Tibial nerve (tissue), 4 donors: ENCODE data around the gene PPOX. TPM values are rescaled to one million over a fixed set of nuclear protein-coding genes. Genes with fewer than 3 reads are reported as not detected.

Experiments used
- DNase-seq, 2 donors: peaks; one replicate each; pipeline ENCODE4 v3.0.0-alpha.2; 2019; ENCODE audit warnings: low spot score in 2 of 2
- H3K27ac ChIP-seq, 4 donors: fragments of 200-600 bp; sonication (generic) in 3 of 4; one replicate each; pipeline ENCODE4 v1.5.1; 2017 to 2019; ENCODE audit warnings: mild to moderate bottlenecking in 1 of 4
- H3K27me3 ChIP-seq, 2 donors: fragments of 200-600 bp; sonication (generic) in 1 of 2; one replicate each; pipeline versions ENCODE4 v1.5.1 to v1.6.0; 2017 to 2019
- H3K36me3 ChIP-seq, 3 donors: fragments of 200-600 bp; sonication (generic); one replicate each; pipeline ENCODE4 v1.5.1; 2018 to 2019
- H3K4me1 ChIP-seq, 4 donors: fragments of 200-600 bp; sonication (generic) in 3 of 4; one replicate each; pipeline ENCODE4 v1.5.1; 2017 to 2019
- H3K4me3 ChIP-seq, 4 donors: fragments of 200-600 bp; sonication (generic) in 3 of 4; one replicate each; pipeline ENCODE4 v1.5.1; 2017 to 2019; ENCODE audit warnings: mild to moderate bottlenecking in 1 of 4, moderate library complexity in 1 of 4
- H3K9me3 ChIP-seq, 4 donors: fragments of 200-600 bp; sonication (generic) in 3 of 4; one replicate each; pipeline ENCODE4 v1.5.1; 2017 to 2019
- CTCF ChIP-seq, 5 experiments: fragments of 200-600 bp in 3 of 5; fragments of 450-650 bp in 2 of 5; sonication (generic) in 3 of 5; IDR thresholded peaks; one replicate each; pipeline ENCODE4 v1.5.1; 2016 to 2019; ENCODE audit warnings: antibody characterized with exemption in 5 of 5, mild to moderate bottlenecking in 3 of 5, moderate library complexity in 2 of 5
- EP300 ChIP-seq, 2 donors: sonication (generic); formaldehyde crosslinking; IDR thresholded peaks; one replicate each; pipeline ENCODE4 v1.6.1; 2017; ENCODE audit warnings: antibody characterized with exemption in 2 of 2, mild to moderate bottlenecking in 1 of 2
- POLR2A ChIP-seq, 2 donors: fragments of 450-650 bp; IDR thresholded peaks; one replicate each; pipeline ENCODE4 v1.6.1; 2017; ENCODE audit warnings: antibody characterized with exemption in 2 of 2, mild to moderate bottlenecking in 2 of 2, moderate library complexity in 2 of 2
- WGBS, 2 donors: methylation state at CpG; one replicate each; pipeline ENCODE4 v1.1.5; 2018; 5-methylcytosine and 5-hydroxymethylcytosine counted together
- total RNA-seq, 4 donors: library from RNA; depleted of rRNA; stranded (reverse); fragments of >200 nt; gene quantifications; one replicate each; pipeline ENCODE4 v1.1.0, GENCODE V29; 2016

The PPOX gene
- total RNA-seq, result 10 to 100 TPM; 25.6 to 39.3 (median 26.5) TPM

- Histone ChIP-seq H3K9me3 (no peaks in the 10 kb centered on the region), H3K4me3 (peak within 1 kb of the TSS; percentile 62 to 87 (median 71)), H3K27ac (peak within 1 kb of the TSS; percentile 62 to 96 (median 88)), H3K4me1 (peaks cover 0 to 45% (median 14%) of the 10 kb centered on the region in 4 donors), H3K27me3 (no peaks in the 10 kb centered on the region), H3K36me3 (peaks cover 0 to 66% (median 3%) of the 10 kb centered on the region in 3 donors)
- WGBS, 2 donors, result 1% methylated on average over 49 to 54 of the region's 54 CpGs
- TF ChIP-seq EP300 (IDR thresholded peaks at IDR 0.05) (peak; percentile 78 to 94), CTCF (IDR thresholded peaks at IDR 0.05) (peak; percentile 38 to 61 (median 41)), POLR2A (IDR thresholded peaks at IDR 0.05) (peak in 1 of 2 donors; percentile 70)
- DNase-seq, result peak; percentile 95 to 97
Measured at GRCh38 chr1:161165742-161166668, at the start of gene PPOX. TSS of gene PPOX (plus strand) at chr1:161166426. CDS start at chr1:161166848, 422 bp downstream.

GRCh38 chr1:161117759-161118581 is 48.3 kb upstream of the PPOX start, which contains the start of the genes NIT1 and PFDN2:
TSS of gene NIT1 (plus strand) at chr1:161118105. CDS start at chr1:161118177, 72 bp downstream.
TSS of gene PFDN2 (minus strand) at chr1:161118037. CDS start at chr1:161118026, 11 bp downstream.
- Histone ChIP-seq H3K9me3 (no peaks in the 10 kb centered on the region), H3K27me3 (no peaks in the 10 kb centered on the region), H3K27ac (peak within 1 kb of the TSS; percentile 86 to 98 (median 96)), H3K36me3 (peaks cover 0 to 32% (median 0%) of the 10 kb centered on the region in 3 donors), H3K4me1 (peaks cover 0 to 69% (median 35%) of the 10 kb centered on the region in 4 donors), H3K4me3 (peak within 1 kb of the TSS; percentile 68 to 94 (median 90))
- TF ChIP-seq EP300 (IDR thresholded peaks at IDR 0.05) (peak; percentile 56 to 95), CTCF (IDR thresholded peaks at IDR 0.05) (peak in 1 of 5 experiments; percentile 46), POLR2A (IDR thresholded peaks at IDR 0.05) (peak; percentile 81 to 87)
- DNase-seq, result peak; percentile 59 to 75
- 1% methylated on average over 54 to 58 of the region's 58 CpGs for WGBS, 2 donors

- peak overlapping the region in 2 of 4 donors; percentile 68 to 94 for H3K4me3 ChIP-seq
- H3K4me1 ChIP-seq, result peaks cover 0 to 57% (median 35%) of the 10 kb centered on the region in 4 donors
- H3K27ac ChIP-seq, result peak overlapping the region in 3 of 4 donors; percentile 93 to 98 (median 98)
- no peak for TF ChIP-seq EP300 (IDR thresholded peaks at IDR 0.05)
- no peak for TF ChIP-seq POLR2A (IDR thresholded peaks at IDR 0.05)
- peak in 3 of 5 experiments; percentile 18 to 36 (median 31) for TF ChIP-seq CTCF (IDR thresholded peaks at IDR 0.05)
- WGBS, 2 donors, result 42 to 50% methylated on average over 10 of the region's 10 CpGs
- no peak for DNase-seq
- H3K36me3 ChIP-seq, result peaks cover 0 to 45% (median 0%) of the 10 kb centered on the region in 3 donors
- no peaks in the 10 kb centered on the region for H3K27me3 ChIP-seq
- H3K9me3 ChIP-seq, result no peaks in the 10 kb centered on the region
Measured at GRCh38 chr1:161119092-161119903, 46.9 kb upstream of the PPOX start.

GRCh38 chr1:161121042-161121650 is 45.1 kb upstream of the PPOX start:
- no peaks in the 10 kb centered on the region for H3K27me3 ChIP-seq
- no peak for DNase-seq
- H3K27ac ChIP-seq, result peak overlapping the region in 1 of 4 donors; percentile 16
- no peak for TF ChIP-seq CTCF (IDR thresholded peaks at IDR 0.05)
- H3K36me3 ChIP-seq, result peaks cover 0 to 64% (median 0%) of the 10 kb centered on the region in 3 donors
- H3K9me3 ChIP-seq, result no peaks in the 10 kb centered on the region
- no peak overlapping the region for H3K4me3 ChIP-seq
- WGBS, 2 donors, result 83 to 86% methylated on average over 3 of the region's 3 CpGs
- H3K4me1 ChIP-seq, result peaks cover 0 to 38% (median 28%) of the 10 kb centered on the region in 4 donors
